Inflammatory macrophage treated with lipopolysaccharide for 1 hour (primary cell): Measurements from ENCODE around the gene TGM5.

Source experiments
- DNase-seq, 2 donors: peaks; one replicate each; pipeline ENCODE4 v3.0.0-alpha.2; 2020 to 2022

Gene TGM5

GRCh38 chr15:43189296-43189695, 77.4 kb downstream of the TGM5 start:
- DNase-seq: no peak

GRCh38 chr15:43187544-43188155, 79.1 kb downstream of the TGM5 start:
- DNase-seq: peak; percentile 47 to 64

- no peak for DNase-seq
These were observed 80.8 kb downstream of the TGM5 start for GRCh38 chr15:43186003-43186353.

GRCh38 chr15:43185157-43186002, 81.3 kb downstream of the TGM5 start, which contains the start of gene CCNDBP1:
TSS of gene CCNDBP1 (plus strand) at chr15:43185403. CDS start at chr15:43185499, 96 bp downstream.
- peak; percentile 92 for DNase-seq

- DNase-seq: no peak
These were observed 82.2 kb downstream of the TGM5 start for GRCh38 chr15:43184407-43185124.

- no peak for DNase-seq
These were observed 83.5 kb downstream of the TGM5 start for GRCh38 chr15:43183270-43183669.
